Activated CD8-positive, alpha-beta memory T cell treated with anti-CD3 and anti-CD28 coated beads for 48 hours (primary cell): ENCODE measurements around the gene CDKAL1.
"Not testable (repeated sequence)": the region's sequence is repeated elsewhere in the genome, so short reads cannot be mapped to it uniquely, and the experiment has no call there.

Source experiments
- DNase-seq, 3 experiments: peaks; one replicate each; pipeline ENCODE4 v3.0.0-alpha.2; 2020; ENCODE audit warnings: low read depth in 2 of 3, low spot score in 2 of 3

Gene CDKAL1

GRCh38 chr6:20915156-20915555 lies 380.9 kb downstream of the CDKAL1 start:
- no peak for DNase-seq

GRCh38 chr6:20915626-20916025 lies 381.4 kb downstream of the CDKAL1 start:
- no peak for DNase-seq

- DNase-seq, result no peak
Observed at GRCh38 chr6:20916086-20916485, 381.8 kb downstream of the CDKAL1 start.

- DNase-seq, result no peak
Observed at GRCh38 chr6:20918868-20919267, 384.6 kb downstream of the CDKAL1 start.

- DNase-seq, result no peak
Observed at GRCh38 chr6:20919677-20920385, 385.6 kb downstream of the CDKAL1 start.

- no peak for DNase-seq
Observed at GRCh38 chr6:20921578-20921977, 387.3 kb downstream of the CDKAL1 start.

- no peak for DNase-seq
Observed at GRCh38 chr6:20922743-20923142, 388.5 kb downstream of the CDKAL1 start.

GRCh38 chr6:20924094-20924493 lies 389.8 kb downstream of the CDKAL1 start:
- DNase-seq, result not testable (repeated sequence)

GRCh38 chr6:20924911-20925543 lies 390.8 kb downstream of the CDKAL1 start:
- no peak for DNase-seq

GRCh38 chr6:20927130-20927860 lies 393.0 kb downstream of the CDKAL1 start:
- no peak for DNase-seq

GRCh38 chr6:20929283-20929682 lies 395.0 kb downstream of the CDKAL1 start:
- DNase-seq, result no peak

GRCh38 chr6:20931093-20931492 lies 396.8 kb downstream of the CDKAL1 start:
- DNase-seq, result no peak

- DNase-seq, result no peak
Observed at GRCh38 chr6:20931772-20932171, 397.5 kb downstream of the CDKAL1 start.

GRCh38 chr6:20932284-20932683 lies 398.0 kb downstream of the CDKAL1 start:
- no peak for DNase-seq

GRCh38 chr6:20933057-20933788 lies 399.0 kb downstream of the CDKAL1 start:
- DNase-seq, result no peak

- DNase-seq, result no peak
Observed at GRCh38 chr6:20936949-20937348, 402.7 kb downstream of the CDKAL1 start.

GRCh38 chr6:20939161-20939775 lies 405.0 kb downstream of the CDKAL1 start:
- no peak for DNase-seq

GRCh38 chr6:20943040-20943627 lies 408.9 kb downstream of the CDKAL1 start:
- no peak for DNase-seq

GRCh38 chr6:20943922-20944321 lies 409.7 kb downstream of the CDKAL1 start:
- no peak for DNase-seq

GRCh38 chr6:20946022-20946421 lies 411.8 kb downstream of the CDKAL1 start:
- no peak for DNase-seq

- no peak for DNase-seq
Observed at GRCh38 chr6:20946890-20947289, 412.6 kb downstream of the CDKAL1 start.
